PC-9 (cell line): ENCODE results near the gene FUNDC2. TPM values are rescaled to one million over a fixed set of nuclear protein-coding genes. Genes with fewer than 3 reads are reported as not detected.

Source experiments
- BruUV-seq: library from RNA; stranded (reverse); fragments of 400-500 nt; replicated peaks from 2 replicates; lab custom pipeline; 2021; lab: Mats Ljungman, UMichigan
- CTCF ChIA-PET: fragments of 300-600 bp; sonication (Branson Sonifier 250); formaldehyde crosslinking; loops from one replicate; lab custom pipeline; 2022; ENCODE audit warnings: antibody characterized with exemption; lab: Charles Lee
- POLR2A ChIA-PET: fragments of 300-600 bp; sonication (Branson Sonifier 250); formaldehyde crosslinking; loops from one replicate; lab custom pipeline; 2022; ENCODE audit warnings: antibody characterized with exemption; ENCODE audit not compliant: unreplicated experiment; lab: Charles Lee
- DNase-seq, 2 experiments: peaks; one replicate each; pipeline versions ENCODE4 v3.0.0 to v3.0.0-alpha.2; 2015 to 2022; ENCODE audit warnings: mixed read lengths in 1 of 2
- H2AFZ ChIP-seq: fragments of 200-600 bp; sonication (generic); 2 replicates; pipeline ENCODE4 v1.8.1; 2017; ENCODE audit warnings: antibody characterized with exemption
- H3F3A ChIP-seq: fragments of 200-600 bp; sonication (generic); 2 replicates; pipeline ENCODE4 v1.8.1; 2017; ENCODE audit warnings: antibody characterized with exemption, mild to moderate bottlenecking, low read depth; ENCODE audit not compliant: insufficient read depth
- H3K27ac ChIP-seq: fragments of 200-600 bp; sonication (generic); 2 replicates; pipeline ENCODE4 v1.6.1; 2016; ENCODE audit warnings: mixed run types
- H3K27me3 ChIP-seq: fragments of 200-600 bp; sonication (generic); 2 replicates; pipeline ENCODE4 v1.6.1; 2016; ENCODE audit warnings: low read depth, mixed run types; ENCODE audit not compliant: insufficient read depth
- H3K36me3 ChIP-seq: fragments of 200-600 bp; sonication (generic); 2 replicates; pipeline ENCODE4 v1.6.1; 2016; ENCODE audit warnings: low read depth, mixed run types
- H3K4me1 ChIP-seq: fragments of 200-600 bp; sonication (generic); replicated peaks from 2 replicates; pipeline ENCODE4 v1.6.1; 2016; ENCODE audit warnings: mixed run types; ENCODE audit not compliant: insufficient read depth
- H3K4me2 ChIP-seq: fragments of 200-600 bp; sonication (generic); 2 replicates; pipeline ENCODE4 v1.6.1; 2017; ENCODE audit warnings: mixed run types
- H3K4me3 ChIP-seq: fragments of 200-600 bp; sonication (generic); 2 replicates; pipeline ENCODE4 v1.6.1; 2016; ENCODE audit warnings: mixed run types
- H3K79me2 ChIP-seq: fragments of 200-600 bp; sonication (generic); 2 replicates; pipeline ENCODE4 v1.6.1; 2017; ENCODE audit warnings: low read depth, mixed run types
- H3K9me2 ChIP-seq: fragments of 200-600 bp; sonication (generic); 2 replicates; pipeline ENCODE4 v1.8.1; 2017; ENCODE audit warnings: mild to moderate bottlenecking; ENCODE audit not compliant: insufficient read depth
- H3K9me3 ChIP-seq: fragments of 200-600 bp; sonication (generic); 2 replicates; pipeline ENCODE4 v1.8.1; 2016; ENCODE audit warnings: low read depth; ENCODE audit not compliant: insufficient read depth
- H4K20me1 ChIP-seq: fragments of 200-600 bp; sonication (generic); 2 replicates; pipeline ENCODE4 v1.8.1; 2017; ENCODE audit not compliant: insufficient read depth
- EZH2 ChIP-seq: fragments of 200-600 bp; sonication (generic); IDR thresholded peaks from 2 replicates; pipeline ENCODE4 v1.8.0; 2017; ENCODE audit warnings: antibody characterized with exemption, low read depth
- intact Hi-C: fragments of 100-400 bp; cut with micrococcal nuclease; formaldehyde crosslinking; loops from one replicate; pipeline ENCODE4 v1.10.0; 2022; ENCODE audit not compliant: unreplicated experiment
- total RNA-seq: library from RNA; stranded (reverse); gene quantifications from 2 replicates; pipeline ENCODE4 v1.2.3, GENCODE V29; 2021
- TF ChIP-seq, protein P1 (sequence below): fragments of 200-600 bp; sonication (generic); conservative IDR thresholded peaks from 2 replicates; pipeline ENCODE4 v1.6.1; 2017; ENCODE audit warnings: mixed run types, antibody characterized with exemption, mild to moderate bottlenecking, moderate library complexity

The FUNDC2 gene
- total RNA-seq, 1 experiment from 2014 or later = 90.6 TPM

DNA sequence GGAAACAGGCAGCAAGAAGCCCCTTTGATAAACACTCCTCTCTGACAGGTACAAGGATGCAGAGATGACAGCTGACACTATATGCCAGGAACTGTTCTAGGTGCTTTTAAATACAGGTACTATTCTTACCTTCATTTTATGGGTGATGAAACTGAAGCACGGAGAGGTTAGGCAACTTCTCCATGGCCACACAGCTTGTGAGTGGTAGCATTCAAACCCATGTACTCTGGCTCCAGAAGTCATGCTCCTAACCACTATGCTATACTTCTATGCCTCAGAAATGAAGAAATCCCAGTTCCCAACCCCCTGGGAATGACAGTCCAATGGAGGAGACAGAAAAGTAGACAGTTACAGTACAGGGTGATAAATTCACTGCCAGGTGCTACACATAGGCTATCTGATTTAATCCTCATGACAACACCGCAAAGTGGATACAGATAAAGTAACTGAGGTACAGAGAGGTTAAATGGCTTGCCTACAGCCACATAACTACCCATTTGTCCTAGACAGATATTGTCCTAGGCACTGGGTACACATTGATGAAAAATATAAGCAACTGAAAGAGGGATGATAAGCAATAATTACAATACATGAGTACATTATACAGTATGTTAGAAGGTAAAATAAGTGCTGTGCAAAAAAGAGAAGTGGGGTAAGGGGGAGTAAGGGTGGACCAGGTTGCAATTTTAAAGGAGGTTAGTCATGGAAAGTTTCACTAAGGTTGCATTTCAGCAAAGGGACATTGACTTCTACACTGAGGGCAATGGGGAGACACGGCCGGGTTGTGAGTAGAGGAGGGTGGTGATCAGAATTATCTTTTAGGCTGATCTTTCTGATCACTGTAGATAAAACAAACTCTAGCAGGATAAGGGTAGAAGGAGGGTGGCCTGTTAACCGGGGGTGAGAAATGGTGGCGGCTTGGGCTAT lies 2.5 kb upstream of the FUNDC2 start:
- no peaks in the 10 kb centered on the region for H3K27me3 ChIP-seq
- H3K4me2 ChIP-seq = no peak overlapping the region
- peaks cover 15% of the 10 kb centered on the region for H3K79me2 ChIP-seq
- H3K27ac ChIP-seq = no peak overlapping the region
- no peak for DNase-seq
- H3F3A ChIP-seq = peaks cover 16% of the 10 kb centered on the region
- BruUV-seq = no TSS peak
- CTCF ChIA-PET = no interaction called here
- POLR2A ChIA-PET = interaction anchor here (0.7 kb wide), 1 partner anchor 534 kb away, joined by 14 read pairs; no protein-coding TSS in a partner anchor
- H2AFZ ChIP-seq = no peak overlapping the region
- no peaks in the 10 kb centered on the region for H3K36me3 ChIP-seq
- H4K20me1 ChIP-seq = no peaks in the 10 kb centered on the region
- H3K4me1 ChIP-seq = peaks cover 13% of the 10 kb centered on the region
- H3K9me2 ChIP-seq = no peaks in the 10 kb centered on the region
- H3K9me3 ChIP-seq = no peaks in the 10 kb centered on the region
- no peak overlapping the region for H3K4me3 ChIP-seq
- TF ChIP-seq, protein P1, sequence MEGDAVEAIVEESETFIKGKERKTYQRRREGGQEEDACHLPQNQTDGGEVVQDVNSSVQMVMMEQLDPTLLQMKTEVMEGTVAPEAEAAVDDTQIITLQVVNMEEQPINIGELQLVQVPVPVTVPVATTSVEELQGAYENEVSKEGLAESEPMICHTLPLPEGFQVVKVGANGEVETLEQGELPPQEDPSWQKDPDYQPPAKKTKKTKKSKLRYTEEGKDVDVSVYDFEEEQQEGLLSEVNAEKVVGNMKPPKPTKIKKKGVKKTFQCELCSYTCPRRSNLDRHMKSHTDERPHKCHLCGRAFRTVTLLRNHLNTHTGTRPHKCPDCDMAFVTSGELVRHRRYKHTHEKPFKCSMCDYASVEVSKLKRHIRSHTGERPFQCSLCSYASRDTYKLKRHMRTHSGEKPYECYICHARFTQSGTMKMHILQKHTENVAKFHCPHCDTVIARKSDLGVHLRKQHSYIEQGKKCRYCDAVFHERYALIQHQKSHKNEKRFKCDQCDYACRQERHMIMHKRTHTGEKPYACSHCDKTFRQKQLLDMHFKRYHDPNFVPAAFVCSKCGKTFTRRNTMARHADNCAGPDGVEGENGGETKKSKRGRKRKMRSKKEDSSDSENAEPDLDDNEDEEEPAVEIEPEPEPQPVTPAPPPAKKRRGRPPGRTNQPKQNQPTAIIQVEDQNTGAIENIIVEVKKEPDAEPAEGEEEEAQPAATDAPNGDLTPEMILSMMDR = no peak
- TF ChIP-seq EZH2 = no peak
- intact Hi-C loops = loop anchor here (10.0 kb wide), 1 partner anchor 649 kb away; the partner anchor contains the start of genes EMD and FLNA

DNA sequence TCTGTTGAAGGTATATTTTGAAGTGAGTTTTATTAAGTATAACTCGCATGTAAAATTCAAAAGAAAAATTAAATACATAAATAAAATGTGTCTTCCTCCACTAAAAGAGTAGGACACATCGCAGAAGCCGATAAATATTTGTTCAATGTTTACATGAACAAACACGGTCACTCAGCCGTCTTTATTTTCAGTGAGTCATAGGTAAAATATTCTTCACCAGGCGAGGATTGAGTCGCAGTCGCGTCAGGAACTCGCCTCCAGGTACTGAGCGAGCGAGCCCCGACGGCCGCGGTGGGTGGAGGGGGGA lies 271 bp upstream of the FUNDC2 start:
- H2AFZ ChIP-seq = peak overlapping the region; percentile 67; the same call in 1 of the 2 replicates
- POLR2A ChIA-PET = interaction anchor here (0.6 to 0.9 kb wide), 5 partner anchors 19 to 506 kb away, joined by 5 to 33 read pairs (median 9); no protein-coding TSS in a partner anchor

DNA sequence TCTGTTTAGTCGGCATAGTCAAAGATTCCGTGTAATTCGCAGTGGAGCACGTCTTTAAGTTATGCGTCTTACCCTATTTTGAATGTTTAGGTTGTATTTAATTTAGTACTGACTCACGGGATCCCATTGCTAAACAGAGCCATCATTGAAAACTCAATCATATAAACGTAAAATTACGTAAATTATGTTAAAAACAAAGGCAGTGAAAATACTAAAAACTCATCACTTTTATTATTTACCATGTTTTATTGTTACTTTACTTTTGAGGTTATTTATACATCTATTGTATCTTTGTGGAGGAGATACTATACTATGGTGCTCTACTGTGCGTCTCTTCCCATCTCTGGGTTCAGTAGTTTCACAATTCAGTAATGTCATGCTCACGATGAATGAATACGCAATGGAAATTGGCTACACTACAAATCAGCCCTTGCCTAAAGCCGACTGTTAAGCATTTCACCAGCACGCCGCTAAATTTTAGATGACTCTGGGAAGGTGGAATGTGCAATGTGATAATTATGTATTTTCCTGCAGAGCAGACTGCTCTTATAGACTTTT lies 944 bp downstream of the FUNDC2 start:
- ChIA-PET POLR2A (interaction anchor here (0.6 to 0.7 kb wide), 2 partner anchors 10 to 112 kb away, joined by 3 to 7 read pairs; no protein-coding TSS in a partner anchor), CTCF (no interaction called here)
- peaks cover 39% of the 10 kb centered on the region for H3K79me2 ChIP-seq
- no peaks in the 10 kb centered on the region for H3K9me2 ChIP-seq
- no TSS peak for BruUV-seq
- H3K27me3 ChIP-seq = no peaks in the 10 kb centered on the region
- H3K9me3 ChIP-seq = no peaks in the 10 kb centered on the region
- no peaks in the 10 kb centered on the region for H3K36me3 ChIP-seq
- intact Hi-C loops = loop anchor here (1.0 to 10.0 kb wide), 4 partner anchors 43 to 853 kb away; partner anchors contain the start of genes BRCC3, CMC4, EMD and FLNA
- H3K27ac ChIP-seq = peak overlapping the region; percentile 96
- H4K20me1 ChIP-seq = no peaks in the 10 kb centered on the region
- DNase-seq = peak; percentile 7 to 58
- peak overlapping the region; percentile 94 for H3K4me3 ChIP-seq
- TF ChIP-seq EZH2 = no peak
- TF ChIP-seq, protein P1 = no peak
- peaks cover 13% of the 10 kb centered on the region for H3K4me1 ChIP-seq
- H3K4me2 ChIP-seq = peak overlapping the region; percentile 87
- peaks cover 16% of the 10 kb centered on the region for H3F3A ChIP-seq
- peak overlapping the region; percentile 83 for H2AFZ ChIP-seq

More for the DNA sequence above, 271 bp upstream of the FUNDC2 start:
- H3K4me3 ChIP-seq = peak overlapping the region; percentile 94; the same call in 1 of the 2 replicates
- CTCF ChIA-PET = interaction anchor here (0.7 to 1.0 kb wide), 2 partner anchors 109 to 283 kb away, joined by 3 read pairs; no protein-coding TSS in a partner anchor
- H3K4me1 ChIP-seq = peaks cover 13% of the 10 kb centered on the region
- no peaks in the 10 kb centered on the region for H3K27me3 ChIP-seq
- H3K9me2 ChIP-seq = no peaks in the 10 kb centered on the region
- no TSS peak for BruUV-seq
- intact Hi-C loops = loop anchor here (2.0 to 10.0 kb wide), 3 partner anchors 44 to 854 kb away; partner anchors contain the start of genes BRCC3, CMC4, EMD and FLNA
- H3K4me2 ChIP-seq = peak overlapping the region; percentile 81
- DNase-seq = peak in 1 of 2 experiments; percentile 87
- TF ChIP-seq, protein P1 = no peak
- TF ChIP-seq EZH2 = no peak
- peak overlapping the region; percentile 96 for H3K27ac ChIP-seq
- no peaks in the 10 kb centered on the region for H4K20me1 ChIP-seq
- H3F3A ChIP-seq = peaks cover 16% of the 10 kb centered on the region
- H3K9me3 ChIP-seq = no peaks in the 10 kb centered on the region
- no peaks in the 10 kb centered on the region for H3K36me3 ChIP-seq
- peaks cover 31% of the 10 kb centered on the region for H3K79me2 ChIP-seq
